Measurements from ENCODE around the gene TPSAB1.

DNA sequence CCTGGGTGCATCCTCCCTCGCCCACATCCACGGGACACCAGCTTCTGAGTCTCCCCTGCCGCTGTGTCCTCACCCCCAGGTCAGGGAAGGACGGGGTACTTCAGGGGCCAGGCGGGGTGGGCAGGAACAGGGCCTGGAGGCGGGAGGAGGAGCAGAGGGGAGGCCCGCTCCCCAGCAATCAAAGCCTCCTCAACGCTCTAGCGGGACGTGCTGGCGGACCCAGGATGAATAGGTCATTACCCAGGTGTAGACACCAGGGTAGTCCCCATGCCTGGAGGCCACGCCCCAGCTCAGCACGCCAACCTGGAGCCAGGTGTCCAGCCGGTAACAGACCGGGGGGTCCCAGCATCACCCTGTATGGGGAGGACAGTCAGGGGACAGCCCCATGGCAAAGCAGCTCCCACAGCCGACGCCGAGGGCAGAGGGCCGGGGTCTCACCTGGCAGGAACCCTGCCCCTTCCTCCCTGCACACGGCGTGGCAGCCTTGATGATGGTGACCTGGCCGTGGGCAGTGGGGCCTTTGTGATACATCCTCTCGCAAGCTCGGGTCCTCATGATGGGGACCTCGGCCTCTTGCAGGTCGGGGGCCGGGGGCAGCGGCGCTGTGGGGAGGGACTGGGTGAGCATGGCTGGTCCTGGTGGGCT, 39.6 kb downstream of the TPSAB1 start:
- TF ChIP-seq, protein P1, sequence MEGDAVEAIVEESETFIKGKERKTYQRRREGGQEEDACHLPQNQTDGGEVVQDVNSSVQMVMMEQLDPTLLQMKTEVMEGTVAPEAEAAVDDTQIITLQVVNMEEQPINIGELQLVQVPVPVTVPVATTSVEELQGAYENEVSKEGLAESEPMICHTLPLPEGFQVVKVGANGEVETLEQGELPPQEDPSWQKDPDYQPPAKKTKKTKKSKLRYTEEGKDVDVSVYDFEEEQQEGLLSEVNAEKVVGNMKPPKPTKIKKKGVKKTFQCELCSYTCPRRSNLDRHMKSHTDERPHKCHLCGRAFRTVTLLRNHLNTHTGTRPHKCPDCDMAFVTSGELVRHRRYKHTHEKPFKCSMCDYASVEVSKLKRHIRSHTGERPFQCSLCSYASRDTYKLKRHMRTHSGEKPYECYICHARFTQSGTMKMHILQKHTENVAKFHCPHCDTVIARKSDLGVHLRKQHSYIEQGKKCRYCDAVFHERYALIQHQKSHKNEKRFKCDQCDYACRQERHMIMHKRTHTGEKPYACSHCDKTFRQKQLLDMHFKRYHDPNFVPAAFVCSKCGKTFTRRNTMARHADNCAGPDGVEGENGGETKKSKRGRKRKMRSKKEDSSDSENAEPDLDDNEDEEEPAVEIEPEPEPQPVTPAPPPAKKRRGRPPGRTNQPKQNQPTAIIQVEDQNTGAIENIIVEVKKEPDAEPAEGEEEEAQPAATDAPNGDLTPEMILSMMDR (conservative IDR thresholded peaks at IDR 0.05) = no peak
- TF ChIP-seq EZH2 (IDR thresholded peaks at IDR 0.05; ENCODE audit: low read depth) = no peak

Data from PC-9 (cell line).